ENCODE measurements around the gene KYNU.

GRCh38 chr2:143030127-143030526, 152.7 kb downstream of the KYNU start:
- TF ChIP-seq CTCF (IDR thresholded peaks at IDR 0.05) (no peak), EZH2phosphoT487 (IDR thresholded peaks at IDR 0.05) (no peak)

Data from neural progenitor cell (in vitro differentiated cells).